ENCODE data around the gene AP2A2. TPM values are rescaled to one million over a fixed set of nuclear protein-coding genes. Genes with fewer than 3 reads are reported as not detected.
"Not testable (repeated sequence)": the region's sequence is repeated elsewhere in the genome, so short reads cannot be mapped to it uniquely, and the experiment has no call there.

Gene AP2A2
- total RNA-seq, 1 experiment from 2014 or later = 36.1 TPM

DNA sequence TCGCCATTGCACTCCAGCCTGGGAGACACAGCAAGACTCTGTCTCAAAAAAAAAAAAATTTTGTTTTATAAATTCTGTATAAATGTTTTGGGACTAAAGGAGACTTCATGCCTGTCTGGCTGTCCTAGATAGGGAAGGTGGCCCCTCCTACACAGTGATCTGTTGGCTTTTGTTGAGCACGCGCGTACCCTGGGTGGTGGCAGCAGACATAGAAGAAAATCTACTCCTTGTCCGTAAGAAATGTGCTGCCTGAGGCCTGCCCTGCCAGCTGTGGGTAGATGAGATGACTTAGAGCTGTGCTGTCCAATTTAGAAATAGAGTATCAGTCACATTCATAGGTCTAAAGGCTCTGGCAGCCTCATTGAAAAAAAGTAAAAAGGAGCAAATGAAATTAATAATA, 37.0 kb downstream of the AP2A2 start:
- DNase-seq = no peak
- no peaks in the 10 kb centered on the region for H3K27me3 ChIP-seq (ENCODE audit: control insufficient read depth, insufficient read depth, low read length)
- no peak overlapping the region for H3K4me3 ChIP-seq (ENCODE audit: insufficient read depth, low read depth, low read length)
- H3K36me3 ChIP-seq (replicated peaks; ENCODE audit: control insufficient read depth, insufficient read depth, low read length) = peaks cover 5% of the 10 kb centered on the region

DNA sequence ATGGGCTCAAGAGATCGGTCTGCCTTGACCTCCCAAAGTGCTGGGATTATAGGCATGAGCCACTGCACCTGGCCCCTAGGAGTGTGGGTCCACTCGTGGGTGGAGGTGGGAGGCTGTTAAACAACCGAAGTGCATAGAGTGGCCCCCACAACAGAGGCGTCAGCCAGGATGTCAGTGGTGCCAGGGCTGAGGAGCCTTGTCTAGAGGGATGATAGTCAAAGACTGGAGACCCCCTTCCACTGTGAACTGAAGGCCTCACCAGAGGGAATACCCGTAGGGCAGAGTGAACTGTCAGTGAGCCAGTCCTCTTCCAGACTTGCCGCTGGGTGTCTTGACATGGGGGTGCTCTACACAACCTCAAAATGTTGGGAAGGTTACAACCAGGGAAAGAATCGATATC, 38.2 kb downstream of the AP2A2 start:
- DNase-seq = peak; percentile 13
- peaks cover 5% of the 10 kb centered on the region for H3K36me3 ChIP-seq (replicated peaks; ENCODE audit: control insufficient read depth, insufficient read depth, low read length)
- H3K27me3 ChIP-seq (ENCODE audit: control insufficient read depth, insufficient read depth, low read length) = no peaks in the 10 kb centered on the region
- no peak overlapping the region for H3K4me3 ChIP-seq (ENCODE audit: insufficient read depth, low read depth, low read length)

DNA sequence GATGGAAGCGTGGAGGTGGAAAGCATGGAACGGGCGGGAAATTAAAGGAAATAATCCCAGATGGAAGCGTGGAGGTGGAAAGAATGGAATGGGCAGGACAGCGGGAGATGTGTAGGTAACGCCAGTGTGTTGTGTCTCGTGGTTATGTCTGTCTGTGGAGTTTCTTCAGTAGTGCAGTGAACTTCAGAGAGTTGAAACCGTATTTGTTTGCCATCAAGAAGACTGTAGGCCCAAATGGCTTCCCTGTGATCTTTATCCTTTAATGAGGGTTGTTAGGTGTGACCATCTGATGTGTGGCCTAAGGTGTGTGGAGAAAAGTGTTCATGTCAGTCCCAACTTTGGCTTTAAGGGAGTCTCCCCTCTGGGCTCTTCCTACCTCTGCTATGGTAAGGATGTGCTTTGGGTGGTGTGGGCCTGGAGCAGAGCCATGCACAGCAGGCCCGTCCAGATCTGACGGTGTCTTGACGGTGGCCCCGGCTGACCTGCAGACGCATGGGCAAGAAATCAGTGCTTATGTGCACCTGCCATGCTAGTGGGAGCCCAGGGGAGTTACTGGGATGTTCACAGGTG, 39.6 kb downstream of the AP2A2 start:
- Histone ChIP-seq H3K4me3 (ENCODE audit: insufficient read depth, low read depth, low read length) (no peak overlapping the region), H3K27me3 (ENCODE audit: control insufficient read depth, insufficient read depth, low read length) (no peaks in the 10 kb centered on the region)
- peak; percentile 16 for DNase-seq

DNA sequence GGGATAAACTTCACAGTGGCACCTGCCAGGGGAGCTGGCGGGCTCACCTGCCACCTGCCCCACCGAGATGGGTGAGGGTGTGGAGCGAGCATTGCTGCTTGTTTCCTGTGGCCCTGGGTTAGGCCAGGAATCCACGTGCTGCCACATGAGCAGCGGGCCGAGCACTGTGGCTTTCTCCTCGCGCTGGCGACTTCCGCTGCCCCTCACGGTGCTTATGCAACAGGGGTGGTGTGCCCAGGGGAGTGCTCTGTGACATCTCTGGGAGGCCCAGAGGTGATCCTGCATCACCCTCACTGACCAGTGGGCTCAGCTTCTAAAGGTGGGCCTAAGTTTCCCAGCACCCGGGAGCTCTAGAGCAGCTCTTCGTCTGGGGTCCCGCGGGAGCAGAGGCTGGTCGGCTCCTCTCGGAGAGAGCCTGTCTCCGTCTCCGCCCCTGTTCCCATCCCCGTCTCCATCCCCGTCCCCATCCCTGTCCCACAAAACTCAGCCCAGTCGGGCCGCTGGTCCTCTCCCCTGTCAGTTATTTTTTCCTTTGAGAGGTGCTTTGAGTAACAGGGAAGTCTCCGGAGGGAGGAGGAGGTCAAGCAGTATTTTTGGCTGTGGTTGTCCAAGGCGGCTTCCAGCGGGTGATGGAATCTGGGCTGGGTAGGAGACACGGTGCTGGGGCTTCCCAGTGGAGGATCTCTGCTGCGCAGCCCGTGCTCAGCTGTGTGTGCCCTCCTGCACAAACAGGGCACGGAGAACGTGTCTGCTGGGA, 42.5 kb downstream of the AP2A2 start:
- peaks cover 11% of the 10 kb centered on the region for H3K36me3 ChIP-seq (replicated peaks; ENCODE audit: control insufficient read depth, insufficient read depth, low read length)
- no peaks in the 10 kb centered on the region for H3K27me3 ChIP-seq (ENCODE audit: control insufficient read depth, insufficient read depth, low read length)
- no peak overlapping the region for H3K4me3 ChIP-seq (ENCODE audit: insufficient read depth, low read depth, low read length)
- DNase-seq = peak; percentile 60

More for the DNA sequence above, 39.6 kb downstream of the AP2A2 start:
- H3K36me3 ChIP-seq (replicated peaks; ENCODE audit: control insufficient read depth, insufficient read depth, low read length) = peaks cover 6% of the 10 kb centered on the region

DNA sequence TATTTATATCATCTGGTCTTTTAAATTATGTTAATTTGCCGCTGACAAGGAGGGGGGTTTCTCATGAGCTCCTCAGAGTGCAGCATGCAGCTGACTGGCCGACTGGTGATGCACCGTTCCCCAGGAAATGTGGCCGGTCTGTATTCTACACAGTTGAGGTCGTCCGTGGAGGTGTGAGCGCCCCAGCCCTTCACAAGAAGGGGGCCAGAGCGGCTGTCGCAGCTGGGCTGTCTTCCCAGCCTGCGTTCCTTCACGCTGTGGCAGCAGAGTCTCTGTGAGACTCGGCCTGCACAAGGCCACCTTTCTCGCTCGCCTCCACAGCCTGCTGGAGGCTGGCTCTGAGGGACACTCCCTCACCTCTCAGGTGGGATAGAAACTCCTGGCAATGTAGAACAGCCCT, 43.2 kb downstream of the AP2A2 start:
- no peaks in the 10 kb centered on the region for H3K27me3 ChIP-seq (ENCODE audit: control insufficient read depth, insufficient read depth, low read length)
- no peak overlapping the region for H3K4me3 ChIP-seq (ENCODE audit: insufficient read depth, low read depth, low read length)
- DNase-seq = peak; percentile 51
- peaks cover 9% of the 10 kb centered on the region for H3K36me3 ChIP-seq (replicated peaks; ENCODE audit: control insufficient read depth, insufficient read depth, low read length)

- no peaks in the 10 kb centered on the region for H3K27me3 ChIP-seq (ENCODE audit: control insufficient read depth, insufficient read depth, low read length)
- H3K36me3 ChIP-seq (replicated peaks; ENCODE audit: control insufficient read depth, insufficient read depth, low read length) = peaks cover 9% of the 10 kb centered on the region
- no peak overlapping the region for H3K4me3 ChIP-seq (ENCODE audit: insufficient read depth, low read depth, low read length)
- DNase-seq = peak; percentile 26
These were observed 44.1 kb downstream of the AP2A2 start for GRCh38 chr11:969651-970205.

DNA sequence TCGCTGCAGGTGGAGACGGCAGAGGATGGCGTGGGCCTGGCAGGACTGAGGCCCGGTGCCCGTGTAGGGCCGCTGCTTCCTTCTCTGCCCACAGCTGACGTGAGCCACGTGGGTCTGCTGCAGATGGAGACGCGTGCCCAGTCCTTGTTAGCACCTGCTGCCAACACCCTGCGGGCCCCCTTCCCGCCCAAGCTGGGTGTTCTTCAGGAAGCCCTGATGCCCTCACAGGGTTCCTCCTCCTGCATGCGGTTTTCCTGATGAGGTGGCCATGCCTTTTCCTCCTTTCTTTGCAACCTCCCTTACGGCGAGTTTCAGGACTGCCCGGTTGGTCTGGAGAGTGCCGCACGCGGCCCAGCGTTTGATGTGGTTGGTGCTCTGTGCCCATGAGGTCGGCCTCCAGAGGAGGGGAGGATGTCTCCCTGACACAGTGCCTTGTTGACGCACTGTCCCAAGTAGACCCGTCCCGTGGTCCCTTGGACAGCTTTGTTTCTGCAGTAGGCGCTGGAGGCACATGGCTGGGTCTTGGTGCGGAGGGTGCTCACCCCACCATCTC, 44.7 kb downstream of the AP2A2 start:
- Histone ChIP-seq H3K27me3 (ENCODE audit: control insufficient read depth, insufficient read depth, low read length) (no peaks in the 10 kb centered on the region), H3K36me3 (replicated peaks; ENCODE audit: control insufficient read depth, insufficient read depth, low read length) (peaks cover 9% of the 10 kb centered on the region), H3K4me3 (ENCODE audit: insufficient read depth, low read depth, low read length) (no peak overlapping the region)
- peak; percentile 31 for DNase-seq

DNA sequence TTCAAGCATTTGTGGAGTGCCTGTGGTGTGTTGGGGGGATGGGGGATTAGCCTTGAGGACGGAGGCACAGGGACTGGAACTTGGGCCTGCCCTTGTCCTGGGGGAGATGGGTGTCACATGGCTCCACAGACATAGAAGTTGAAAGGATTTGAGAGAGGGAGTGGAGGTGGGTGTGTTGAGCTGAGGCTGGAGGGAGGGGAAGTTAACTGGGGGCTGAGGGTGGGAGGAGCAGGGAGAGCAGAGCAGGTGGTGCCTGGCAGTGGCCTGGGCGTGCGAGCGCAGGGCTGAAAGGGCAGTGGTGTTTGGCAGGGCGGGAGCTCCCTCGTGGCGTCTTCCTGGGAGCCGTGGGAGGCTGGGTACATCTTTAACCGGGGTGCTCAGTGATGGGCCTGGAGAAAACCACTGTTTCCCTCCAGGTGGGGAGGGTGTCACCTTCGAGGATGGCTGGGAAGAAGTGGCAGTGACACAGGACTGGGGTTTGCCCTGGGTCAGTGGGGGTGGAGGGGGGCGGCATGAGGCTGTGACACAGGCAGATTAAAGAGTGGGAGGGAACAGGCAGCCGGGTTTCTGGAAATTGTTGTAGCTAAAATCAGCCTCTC, 45.5 kb downstream of the AP2A2 start:
- H3K4me3 ChIP-seq (ENCODE audit: insufficient read depth, low read depth, low read length) = no peak overlapping the region
- peak; percentile 39 for DNase-seq
- peaks cover 9% of the 10 kb centered on the region for H3K36me3 ChIP-seq (replicated peaks; ENCODE audit: control insufficient read depth, insufficient read depth, low read length)
- H3K27me3 ChIP-seq (ENCODE audit: control insufficient read depth, insufficient read depth, low read length) = no peaks in the 10 kb centered on the region

- no peak overlapping the region for H3K4me3 ChIP-seq (ENCODE audit: insufficient read depth, low read depth, low read length)
- DNase-seq = peak; percentile 25
- peaks cover 9% of the 10 kb centered on the region for H3K36me3 ChIP-seq (replicated peaks; ENCODE audit: control insufficient read depth, insufficient read depth, low read length)
- no peaks in the 10 kb centered on the region for H3K27me3 ChIP-seq (ENCODE audit: control insufficient read depth, insufficient read depth, low read length)
These were observed 46.2 kb downstream of the AP2A2 start for GRCh38 chr11:971731-972365.

- Histone ChIP-seq H3K4me3 (ENCODE audit: insufficient read depth, low read depth, low read length) (no peak overlapping the region), H3K27me3 (ENCODE audit: control insufficient read depth, insufficient read depth, low read length) (no peaks in the 10 kb centered on the region), H3K36me3 (replicated peaks; ENCODE audit: control insufficient read depth, insufficient read depth, low read length) (peaks cover 10% of the 10 kb centered on the region)
- DNase-seq = peak; percentile 24
These were observed 47.0 kb downstream of the AP2A2 start for GRCh38 chr11:972523-973211.

DNA sequence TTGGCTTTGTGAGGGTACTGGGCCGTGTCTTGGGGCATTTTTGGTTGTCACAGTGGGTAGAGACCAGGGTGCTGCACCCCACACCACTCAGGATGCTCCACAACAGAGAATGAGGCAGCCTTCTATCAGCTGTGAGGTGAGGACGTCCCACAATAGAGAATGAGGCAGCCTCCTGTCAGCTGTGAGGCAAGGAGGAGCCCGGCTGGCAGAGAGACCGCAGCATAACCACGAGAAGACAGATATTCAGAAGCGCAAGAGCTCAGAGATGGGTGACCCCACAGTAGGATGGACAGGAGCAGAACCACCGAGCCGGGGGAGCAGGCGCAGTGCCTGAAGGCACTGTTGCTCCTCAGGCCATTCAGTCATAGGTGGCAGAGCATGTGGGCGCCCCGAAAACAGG, 47.6 kb downstream of the AP2A2 start:
- Histone ChIP-seq H3K27me3 (ENCODE audit: control insufficient read depth, insufficient read depth, low read length) (no peaks in the 10 kb centered on the region), H3K4me3 (ENCODE audit: insufficient read depth, low read depth, low read length) (no peak overlapping the region), H3K36me3 (replicated peaks; ENCODE audit: control insufficient read depth, insufficient read depth, low read length) (peaks cover 12% of the 10 kb centered on the region)
- DNase-seq = no peak

DNA sequence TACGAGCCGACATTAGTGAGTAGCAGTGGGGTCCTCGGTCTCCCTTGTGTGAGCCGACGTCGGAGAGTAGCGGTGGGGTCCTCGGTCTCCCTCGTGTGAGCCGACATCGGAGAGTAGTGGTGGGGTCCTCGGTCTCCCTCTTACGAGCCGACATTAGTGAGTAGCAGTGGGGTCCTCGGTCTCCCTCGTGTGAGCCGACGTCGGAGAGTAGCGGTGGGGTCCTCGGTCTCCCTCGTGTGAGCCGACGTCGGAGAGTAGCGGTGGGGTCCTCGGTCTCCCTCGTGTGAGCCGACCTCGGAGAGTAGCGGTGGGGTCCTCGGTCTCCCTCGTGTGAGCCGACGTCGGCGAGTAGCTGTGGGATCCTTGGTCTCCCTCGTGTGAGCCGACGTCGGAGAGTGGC, 49.7 kb downstream of the AP2A2 start:
- not testable (repeated sequence) for DNase-seq; H3K27me3 ChIP-seq (ENCODE audit: control insufficient read depth, insufficient read depth, low read length); H3K36me3 ChIP-seq (replicated peaks; ENCODE audit: control insufficient read depth, insufficient read depth, low read length); H3K4me3 ChIP-seq (ENCODE audit: insufficient read depth, low read depth, low read length)

- peak; percentile 93 for DNase-seq
- H3K4me3 ChIP-seq (ENCODE audit: insufficient read depth, low read depth, low read length) = no peak overlapping the region
- H3K36me3 ChIP-seq (replicated peaks; ENCODE audit: control insufficient read depth, insufficient read depth, low read length) = peaks cover 11% of the 10 kb centered on the region
- no peaks in the 10 kb centered on the region for H3K27me3 ChIP-seq (ENCODE audit: control insufficient read depth, insufficient read depth, low read length)
These were observed 50.2 kb downstream of the AP2A2 start for GRCh38 chr11:975827-976226.

All from H7 (cell line).